ENCODE data around the gene SFPQ.
"Not testable (repeated sequence)": the region's sequence is repeated elsewhere in the genome, so short reads cannot be mapped to it uniquely, and the experiment has no call there.

DNA sequence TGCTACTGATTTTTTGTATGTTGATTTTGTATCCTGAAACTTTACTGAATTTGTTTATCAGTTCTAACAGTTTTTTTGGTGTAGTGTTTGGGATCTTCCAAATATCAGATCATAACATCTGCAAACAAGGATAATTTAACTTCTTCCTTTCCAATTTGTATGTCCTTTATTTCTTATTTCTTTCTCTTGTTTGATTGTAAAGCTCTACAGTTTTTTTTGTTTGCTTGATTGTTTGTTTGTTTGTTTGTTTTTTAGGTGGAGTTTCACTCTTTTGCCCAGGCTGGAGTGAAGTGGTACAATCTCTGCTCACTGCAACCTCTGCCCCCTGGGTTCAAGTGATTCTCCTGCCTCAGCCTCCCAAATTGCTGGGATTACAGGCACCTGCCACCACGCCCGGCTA lies 43.8 kb upstream of the SFPQ start:
- TF ChIP-seq POLR2A (IDR thresholded peaks at IDR 0.05; ENCODE audit: low read length); GATA1 (IDR thresholded peaks at IDR 0.05; ENCODE audit: low read depth, low read length): not testable (repeated sequence)
